GM23248 (cell line): Measurements from ENCODE around the gene MAP3K9.

Experiments used
- EZH2 ChIP-seq: fragments of 200-600 bp; sonication (generic); IDR thresholded peaks from 2 replicates; pipeline ENCODE4 v1.6.1; 2018; ENCODE audit warnings: antibody characterized with exemption, mild to moderate bottlenecking; ENCODE audit not compliant: insufficient read depth, poor library complexity, severe bottlenecking
- EZH2phosphoT487 ChIP-seq: fragments of 200-600 bp; sonication (generic); IDR thresholded peaks from 2 replicates; pipeline ENCODE4 v1.6.1; 2018; ENCODE audit warnings: antibody characterized with exemption, moderate library complexity, mild to moderate bottlenecking, low read depth; ENCODE audit not compliant: insufficient read depth

GRCh38 chr14:70857496-70857890 lies 48.2 kb upstream of the MAP3K9 start:
- no peak for TF ChIP-seq EZH2
- no peak for TF ChIP-seq EZH2phosphoT487
